ENCODE results near the gene GNAZ.
"Not testable (repeated sequence)": the region's sequence is repeated elsewhere in the genome, so short reads cannot be mapped to it uniquely, and the experiment has no call there.

Gene GNAZ

DNA sequence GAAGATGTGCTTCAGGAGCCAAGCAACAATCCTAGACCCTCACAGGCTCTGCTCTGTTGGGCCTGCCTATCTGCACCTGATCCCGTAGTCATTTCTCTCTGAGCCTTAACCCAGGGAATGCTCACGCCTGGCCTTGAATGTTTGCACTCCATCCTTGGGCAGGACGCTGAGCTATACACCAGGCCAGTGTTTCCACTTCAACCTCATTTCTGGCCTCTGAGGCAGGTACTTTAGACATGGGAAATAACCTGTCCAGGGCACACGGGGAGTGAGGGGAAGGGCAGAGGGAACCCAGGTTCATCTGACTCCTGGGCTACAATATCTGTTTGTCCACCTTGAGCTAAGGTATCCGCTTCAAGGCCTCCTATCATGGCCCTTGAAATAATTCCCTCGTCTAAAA is 61.6 kb downstream of the GNAZ start:
- DNase-seq (ENCODE audit: low read depth): no peak
- H3K4me3 ChIP-seq (ENCODE audit: low read depth, low read length): no peak overlapping the region
- no peak for TF ChIP-seq CTCF (IDR thresholded peaks at IDR 0.05; ENCODE audit: insufficient read depth, low read depth, low read length, missing control alignments)

GRCh38 chr22:23132376-23133091 is 62.2 kb downstream of the GNAZ start:
- no peak overlapping the region for H3K4me3 ChIP-seq (ENCODE audit: low read depth, low read length)
- DNase-seq (ENCODE audit: low read depth): no peak
- TF ChIP-seq CTCF (IDR thresholded peaks at IDR 0.05; ENCODE audit: insufficient read depth, low read depth, low read length, missing control alignments): no peak

GRCh38 chr22:23133922-23134321 is 63.6 kb downstream of the GNAZ start:
- no peak overlapping the region for H3K4me3 ChIP-seq (ENCODE audit: low read depth, low read length)
- DNase-seq (ENCODE audit: low read depth): no peak
- TF ChIP-seq CTCF (IDR thresholded peaks at IDR 0.05; ENCODE audit: insufficient read depth, low read depth, low read length, missing control alignments): no peak

DNA sequence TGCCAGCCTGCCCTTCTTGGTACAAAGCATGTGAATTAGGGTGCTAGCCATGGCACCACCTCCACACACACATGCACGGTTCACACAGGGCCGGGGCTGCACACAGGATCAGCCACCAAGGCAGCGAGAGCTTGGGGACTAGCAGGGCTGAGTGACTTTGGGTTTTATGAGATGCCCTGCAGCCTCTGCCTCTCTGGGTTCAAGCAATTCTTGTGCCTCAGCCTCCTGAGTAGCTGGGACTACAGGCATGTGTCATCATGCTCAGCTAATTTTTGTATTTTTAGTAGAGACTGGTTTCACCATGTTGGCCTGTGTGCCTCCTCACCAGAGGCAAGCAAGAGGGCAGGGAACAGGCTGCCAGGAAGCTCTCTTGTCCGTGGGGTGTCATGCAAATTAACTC is 66.7 kb downstream of the GNAZ start:
- DNase-seq (ENCODE audit: low read depth): not testable (repeated sequence)

GRCh38 chr22:23137468-23137867 is 67.1 kb downstream of the GNAZ start:
- no peak for DNase-seq (ENCODE audit: low read depth)
- H3K4me3 ChIP-seq (ENCODE audit: low read depth, low read length): peak overlapping the region; percentile 30
- TF ChIP-seq CTCF (IDR thresholded peaks at IDR 0.05; ENCODE audit: insufficient read depth, low read depth, low read length, missing control alignments): no peak

More for the DNA sequence above, 66.7 kb downstream of the GNAZ start:
- H3K4me3 ChIP-seq (ENCODE audit: low read depth, low read length): not testable (repeated sequence)

DNA sequence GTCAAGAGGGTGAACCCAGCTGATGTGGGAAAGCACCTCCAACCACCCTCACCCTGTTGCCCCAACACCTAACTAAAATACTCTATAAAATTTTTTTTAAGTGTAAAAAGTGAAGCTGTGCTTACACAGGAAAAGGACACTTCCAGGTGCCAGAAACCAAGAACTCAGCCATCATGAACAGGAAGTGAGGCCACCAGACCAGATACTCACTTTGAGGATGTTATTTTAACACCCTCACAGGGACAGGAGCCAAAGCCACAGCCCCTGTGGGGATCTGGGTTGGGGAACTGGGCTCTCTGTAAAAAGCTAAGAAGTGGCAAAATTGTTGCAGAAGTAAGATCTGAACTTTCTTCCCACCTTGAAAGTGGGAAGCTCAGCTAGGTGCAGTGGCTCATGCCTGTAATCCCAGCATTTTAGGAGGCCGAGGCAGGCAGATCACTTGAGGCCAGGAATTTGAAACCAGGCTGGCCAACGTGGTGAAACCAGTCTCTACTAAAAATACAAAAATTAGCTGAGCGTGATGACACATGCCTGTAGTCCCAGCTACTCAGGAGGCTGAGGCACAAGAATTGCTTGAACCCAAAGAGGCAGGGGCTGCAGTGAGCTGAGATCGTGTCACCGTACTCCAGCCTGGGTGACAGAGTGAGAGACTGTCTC is 67.7 kb downstream of the GNAZ start:
- TF ChIP-seq CTCF (IDR thresholded peaks at IDR 0.05; ENCODE audit: insufficient read depth, low read depth, low read length, missing control alignments): no peak
- peak overlapping the region; percentile 30 for H3K4me3 ChIP-seq (ENCODE audit: low read depth, low read length)
- DNase-seq (ENCODE audit: low read depth): peak; percentile 90

- TF ChIP-seq CTCF (IDR thresholded peaks at IDR 0.05; ENCODE audit: insufficient read depth, low read depth, low read length, missing control alignments): no peak
- peak overlapping the region; percentile 26 for H3K4me3 ChIP-seq (ENCODE audit: low read depth, low read length)
- peak; percentile 31 for DNase-seq (ENCODE audit: low read depth)
Observed at GRCh38 chr22:23138584-23139435, 68.5 kb downstream of the GNAZ start.

Measured in GM12865 (cell line).